GM13976 (cell line): ENCODE measurements around the gene C9orf50.

Source experiments
- DNase-seq: peaks from one replicate; pipeline ENCODE4 v3.0.0; 2012; ENCODE audit warnings: low spot score
- in situ Hi-C: fragments of 300-500 bp; cut with MboI; formaldehyde crosslinking; loops from one replicate; pipeline ENCODE4 v1.12.0; 2022; ENCODE audit warnings: low sequenced_read_pairs, mixed read lengths, inconsistent platforms; ENCODE audit not compliant: unreplicated experiment
- TF ChIP-seq, protein P1 (sequence below): IDR thresholded peaks from 2 replicates; pipeline ENCODE4 v1.5.1; 2012; ENCODE audit warnings: borderline replicate concordance, mild to moderate bottlenecking; ENCODE audit not compliant: insufficient read depth; ENCODE audit errors: extremely low read depth, missing control alignments, control extremely low read depth

Gene C9orf50

DNA sequence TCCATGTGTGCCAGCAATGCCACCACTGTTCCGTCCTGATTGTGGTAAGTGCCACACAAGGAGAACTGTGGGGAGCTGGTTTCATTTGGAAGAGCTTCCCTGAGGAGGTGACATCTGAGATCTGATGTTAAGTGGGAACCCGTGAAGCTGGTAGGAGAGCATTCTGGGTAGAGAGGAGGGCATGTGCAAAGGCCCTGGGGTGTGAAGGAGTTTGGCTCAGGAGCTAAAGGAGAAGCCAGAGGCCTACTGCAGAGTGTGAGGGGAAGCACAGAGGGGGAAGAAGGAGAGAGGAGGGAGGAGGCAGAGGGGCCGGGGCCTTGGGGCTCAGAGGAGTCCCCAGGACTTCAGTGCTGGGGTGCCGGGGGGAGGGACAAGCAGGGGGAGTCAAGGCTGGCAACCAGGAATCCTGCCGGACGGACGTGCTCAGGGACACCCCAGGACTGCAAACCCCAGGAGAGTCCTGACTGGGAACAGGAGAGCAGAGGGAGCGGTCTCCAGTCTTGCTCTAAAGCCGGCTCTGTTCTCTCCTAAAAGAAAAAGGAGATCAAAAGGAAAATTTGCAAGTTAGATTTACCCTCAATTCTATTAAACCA is 19.7 kb downstream of the C9orf50 start:
- TF ChIP-seq, protein P1, sequence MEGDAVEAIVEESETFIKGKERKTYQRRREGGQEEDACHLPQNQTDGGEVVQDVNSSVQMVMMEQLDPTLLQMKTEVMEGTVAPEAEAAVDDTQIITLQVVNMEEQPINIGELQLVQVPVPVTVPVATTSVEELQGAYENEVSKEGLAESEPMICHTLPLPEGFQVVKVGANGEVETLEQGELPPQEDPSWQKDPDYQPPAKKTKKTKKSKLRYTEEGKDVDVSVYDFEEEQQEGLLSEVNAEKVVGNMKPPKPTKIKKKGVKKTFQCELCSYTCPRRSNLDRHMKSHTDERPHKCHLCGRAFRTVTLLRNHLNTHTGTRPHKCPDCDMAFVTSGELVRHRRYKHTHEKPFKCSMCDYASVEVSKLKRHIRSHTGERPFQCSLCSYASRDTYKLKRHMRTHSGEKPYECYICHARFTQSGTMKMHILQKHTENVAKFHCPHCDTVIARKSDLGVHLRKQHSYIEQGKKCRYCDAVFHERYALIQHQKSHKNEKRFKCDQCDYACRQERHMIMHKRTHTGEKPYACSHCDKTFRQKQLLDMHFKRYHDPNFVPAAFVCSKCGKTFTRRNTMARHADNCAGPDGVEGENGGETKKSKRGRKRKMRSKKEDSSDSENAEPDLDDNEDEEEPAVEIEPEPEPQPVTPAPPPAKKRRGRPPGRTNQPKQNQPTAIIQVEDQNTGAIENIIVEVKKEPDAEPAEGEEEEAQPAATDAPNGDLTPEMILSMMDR = no peak
- in situ Hi-C loops = no loop called here
- DNase-seq = no peak

DNA sequence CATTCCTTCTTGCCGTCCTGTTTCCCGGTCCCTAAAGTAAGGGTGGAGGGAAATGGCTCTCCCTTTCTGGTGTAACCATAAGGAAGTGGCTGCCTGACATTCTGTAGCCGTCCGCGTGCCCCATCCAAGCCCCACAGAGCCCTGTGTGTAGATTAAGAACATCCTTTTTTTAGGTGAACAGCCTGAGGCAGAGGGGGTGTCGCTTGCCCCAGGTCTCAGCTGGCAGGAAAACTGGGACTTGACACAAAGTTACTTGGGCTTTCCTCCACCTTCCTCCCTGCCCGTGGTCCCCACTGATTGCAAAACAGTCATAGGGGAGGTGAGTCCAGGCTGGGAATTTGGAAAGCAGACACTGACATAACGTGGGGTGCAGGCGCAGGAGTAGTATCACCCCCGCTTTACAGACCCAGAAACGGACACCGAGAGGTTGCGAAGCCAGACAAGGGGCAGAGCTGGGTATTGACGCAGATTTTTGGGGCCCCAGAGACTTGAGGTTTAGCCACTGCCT is 22.8 kb downstream of the C9orf50 start:
- in situ Hi-C loops = no loop called here
- no peak for DNase-seq
- TF ChIP-seq, protein P1 = no peak

DNA sequence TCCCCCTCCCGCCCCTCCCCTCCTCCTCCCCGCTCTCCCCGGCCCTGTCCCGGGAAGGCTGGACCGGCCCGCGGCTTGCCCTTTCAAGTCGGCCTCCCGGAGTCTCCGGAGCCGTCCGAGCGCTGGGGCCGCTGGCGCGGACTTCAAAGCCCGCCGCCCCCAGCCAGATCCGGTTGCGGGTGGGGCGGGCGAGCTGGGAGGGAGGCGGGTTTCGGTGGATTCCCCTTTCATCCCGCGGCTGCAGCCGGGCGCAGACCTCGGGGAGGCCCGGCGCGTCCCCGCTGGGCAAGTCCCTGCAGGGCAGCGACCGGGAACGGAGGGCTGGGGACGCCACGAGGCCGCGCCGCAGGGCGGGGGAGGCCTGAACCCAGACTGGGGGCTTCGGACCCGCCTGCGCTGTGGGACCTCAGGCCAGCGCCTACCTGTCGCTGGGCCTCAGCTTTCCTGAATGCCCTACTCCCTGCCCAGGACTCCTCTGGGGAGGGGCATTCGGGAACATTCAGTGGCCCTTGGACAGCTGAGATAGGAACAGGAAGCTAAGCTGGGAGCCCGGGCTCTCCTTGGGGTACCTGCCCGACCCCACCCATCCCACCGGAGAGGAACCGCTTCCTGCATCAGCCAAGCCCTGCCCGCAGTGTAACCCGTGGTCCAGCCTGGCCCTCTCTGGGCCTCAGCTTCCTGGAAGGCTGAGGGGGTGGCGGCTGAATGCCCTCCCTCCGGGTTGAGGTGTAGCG is 23.4 kb downstream of the C9orf50 start:
- peak; percentile 82 for DNase-seq
- in situ Hi-C loops = no loop called here
- TF ChIP-seq, protein P1 = no peak

DNA sequence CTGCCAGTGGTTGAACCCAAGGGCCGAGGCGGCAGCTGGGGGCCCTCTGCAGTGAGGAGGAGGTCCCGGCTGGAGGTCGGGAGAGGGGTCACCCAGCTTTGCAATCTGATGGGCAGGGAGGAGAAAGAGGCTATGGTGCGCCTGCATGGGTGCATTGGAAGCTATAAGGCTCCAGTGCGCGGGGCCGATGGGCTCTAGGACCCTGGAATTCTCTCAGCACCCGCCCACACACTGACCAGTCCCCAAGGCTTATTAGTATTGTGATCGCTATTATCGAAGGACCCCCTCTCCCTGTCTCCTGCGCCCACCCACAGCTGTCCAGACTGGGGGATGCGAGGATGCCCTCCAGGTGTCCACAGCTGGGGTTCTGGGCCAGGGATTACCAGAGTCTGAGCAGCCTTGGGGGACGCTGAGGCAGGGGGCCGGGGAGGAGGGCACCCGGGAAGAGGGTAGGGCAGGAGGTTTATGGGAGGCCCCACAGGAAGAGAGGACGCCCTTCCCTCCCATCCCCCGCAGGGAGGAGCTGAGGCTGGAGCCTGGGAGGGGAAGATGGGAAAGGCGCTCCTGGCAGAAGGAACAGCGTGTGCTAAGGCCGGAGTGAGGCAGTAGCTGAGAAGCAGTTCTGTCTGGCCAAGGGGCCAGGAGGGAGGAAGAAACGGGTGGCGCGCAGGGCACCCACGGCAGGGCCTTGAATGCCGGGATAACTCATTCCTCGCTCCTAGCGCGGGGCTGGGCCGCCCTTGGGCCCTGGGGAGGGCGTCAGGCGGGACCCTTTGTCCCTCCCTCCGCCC is 24.2 kb downstream of the C9orf50 start:
- in situ Hi-C loops = no loop called here
- DNase-seq = no peak
- TF ChIP-seq, protein P1 = no peak

DNA sequence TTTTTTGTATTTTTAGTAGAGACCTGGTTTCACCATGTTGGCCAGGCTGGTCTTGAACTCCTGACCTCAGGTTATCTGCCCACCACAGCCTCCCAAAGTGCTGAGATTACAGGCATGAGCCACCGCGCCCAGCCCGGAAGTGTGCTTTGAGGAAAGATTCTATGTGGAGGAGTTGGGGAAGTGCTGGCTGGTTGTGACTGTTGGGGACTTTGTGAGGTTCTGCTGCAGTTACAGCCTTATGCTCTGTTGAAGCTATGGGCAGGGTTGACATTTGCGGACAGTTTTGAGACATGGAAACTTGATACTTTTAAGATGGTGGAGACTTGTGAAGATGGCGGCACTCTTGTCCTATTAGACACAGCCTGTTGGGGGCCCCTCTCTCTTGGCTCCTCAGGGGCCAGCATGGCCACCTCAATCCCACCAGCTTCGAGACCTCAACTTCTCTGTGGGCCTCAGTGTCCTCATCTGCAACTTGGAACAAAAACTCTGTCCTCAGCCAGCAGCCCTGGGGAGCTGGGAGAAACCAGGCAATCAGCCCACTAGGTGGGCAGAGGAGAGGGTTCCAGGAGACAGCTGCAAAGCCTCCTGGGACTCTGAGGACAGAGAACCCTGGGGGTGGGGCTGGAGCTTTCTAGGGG is 24.9 kb downstream of the C9orf50 start:
- TF ChIP-seq, protein P1 = no peak

DNA sequence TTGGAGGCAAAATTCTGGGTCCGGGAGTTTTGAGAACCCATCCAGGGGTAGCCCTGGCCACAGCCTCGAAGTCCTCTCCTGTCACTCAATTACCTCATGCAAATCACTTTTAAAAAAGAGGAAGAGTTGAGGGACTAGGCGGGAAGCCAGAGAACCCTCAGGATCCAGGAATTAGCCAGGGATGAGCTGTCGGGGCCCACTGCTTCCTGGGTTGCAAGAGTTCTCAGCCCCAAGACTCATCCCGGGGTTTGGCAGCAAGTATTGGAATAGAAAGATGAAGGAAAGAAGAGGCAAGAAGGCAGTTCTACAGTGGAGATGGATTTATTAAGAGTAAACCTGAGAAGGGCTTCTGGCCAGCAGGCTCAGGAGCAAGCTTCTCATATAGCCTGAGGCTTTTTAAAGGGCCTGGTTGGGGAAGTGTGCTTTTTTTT is 25.6 kb downstream of the C9orf50 start:
- TF ChIP-seq, protein P1 = no peak
- in situ Hi-C loops = no loop called here
- DNase-seq = no peak

More for the DNA sequence above, 24.9 kb downstream of the C9orf50 start:
- no peak for DNase-seq
- in situ Hi-C loops = no loop called here
